Stimulated activated CD8-positive, alpha-beta memory T cell treated with anti-CD3 and anti-CD28 coated beads, Interleukin-7, amount 100 ng/mL, for 4 hours (primary cell): ENCODE measurements around the gene P2RY8.
"Not testable (repeated sequence)": the region's sequence is repeated elsewhere in the genome, so short reads cannot be mapped to it uniquely, and the experiment has no call there.

Experiments
- DNase-seq, 2 donors: peaks; one replicate each; pipeline ENCODE4 v3.0.0-alpha.2; 2020; ENCODE audit warnings: low read depth in 2 of 2

The P2RY8 gene

GRCh38 chrX:1487401-1487800 is 49.6 kb downstream of the P2RY8 start:
- no peak for DNase-seq

GRCh38 chrX:1486749-1487361 is 50.1 kb downstream of the P2RY8 start:
- DNase-seq: no peak

- DNase-seq: no peak
Observed at GRCh38 chrX:1486177-1486576, 50.8 kb downstream of the P2RY8 start.

- no peak for DNase-seq
Observed at GRCh38 chrX:1485033-1485432, 52.0 kb downstream of the P2RY8 start.

GRCh38 chrX:1484638-1485019 is 52.4 kb downstream of the P2RY8 start:
- no peak for DNase-seq

GRCh38 chrX:1483843-1484637 is 52.9 kb downstream of the P2RY8 start:
- no peak for DNase-seq

GRCh38 chrX:1482530-1482928 is 54.5 kb downstream of the P2RY8 start:
- not testable (repeated sequence) for DNase-seq

GRCh38 chrX:1481636-1482529 is 55.1 kb downstream of the P2RY8 start:
- peak; percentile 66 to 67 for DNase-seq

GRCh38 chrX:1480082-1480785 is 56.8 kb downstream of the P2RY8 start:
- no peak for DNase-seq

- DNase-seq: no peak
Observed at GRCh38 chrX:1477801-1478458, 59.1 kb downstream of the P2RY8 start.

GRCh38 chrX:1477229-1477628 is 59.8 kb downstream of the P2RY8 start:
- DNase-seq: no peak

- DNase-seq: no peak
Observed at GRCh38 chrX:1476682-1477081, 60.3 kb downstream of the P2RY8 start.

GRCh38 chrX:1475881-1476280 is 61.1 kb downstream of the P2RY8 start:
- no peak for DNase-seq

- no peak for DNase-seq
Observed at GRCh38 chrX:1475481-1475880, 61.5 kb downstream of the P2RY8 start.

GRCh38 chrX:1474593-1474992 is 62.4 kb downstream of the P2RY8 start:
- not testable (repeated sequence) for DNase-seq

GRCh38 chrX:1472975-1473374 is 64.0 kb downstream of the P2RY8 start:
- DNase-seq: no peak

GRCh38 chrX:1468250-1468772 is 68.7 kb downstream of the P2RY8 start:
- peak; percentile 65 to 71 for DNase-seq

- peak; percentile 26 to 33 for DNase-seq
Observed at GRCh38 chrX:1466971-1467561, 69.9 kb downstream of the P2RY8 start.

- no peak for DNase-seq
Observed at GRCh38 chrX:1466232-1466661, 70.7 kb downstream of the P2RY8 start.
